HepG2 (cell line): ENCODE results near the gene TMEM250. TPM values are rescaled to one million over a fixed set of nuclear protein-coding genes. Genes with fewer than 3 reads are reported as not detected.
A peak's percentile ranks its signal among the peaks of the same experiment; 100 is the strongest.

Experiments used
- ATAC-seq: fragments of 200-7000 bp; cut with Tn5 transposase; 3 replicates; pipeline ENCODE4 v1.9.1; 2020; ENCODE audit warnings: mild to moderate bottlenecking, moderate library complexity
- BruUV-seq: library from RNA; stranded (reverse); fragments of 400-500 nt; replicated peaks from 2 replicates; lab custom pipeline; 2021; lab: Mats Ljungman, UMichigan
- CTCF ChIA-PET: fragments of 300-600 bp; formaldehyde crosslinking; extraction: SDS; loops from one replicate; lab custom pipeline; 2021; ENCODE audit warnings: low total read pairs, inconsistent platforms, low intra/inter-chr PET ratio; lab: Yijun Ruan, JAX
- POLR2A ChIA-PET: fragments of 350-600 bp; sonication (Branson Sonifier 250); formaldehyde crosslinking; loops from one replicate; lab custom pipeline; 2020; ENCODE audit warnings: antibody characterized with exemption, inconsistent platforms; lab: Yijun Ruan, JAX
- DNase-seq: peaks from one replicate; pipeline ENCODE4 v3.0.0-alpha.2; 2015; ENCODE audit warnings: low spot score
- FAIRE-seq: peaks from 3 replicates; lab custom pipeline; 2011; peaks lifted over from hg19 to GRCh38; lab: Jason Lieb, UNC
- H2AFZ ChIP-seq: one replicate; pipeline ENCODE4 v1.6.1; 2011; ENCODE audit warnings: low read length, inconsistent platforms
- H3K27ac ChIP-seq: fragments of 300-600 bp; 3 replicates; pipeline ENCODE4 v1.8.0; 2011; ENCODE audit warnings: mixed run types, mild to moderate bottlenecking, mixed read lengths, low read length, inconsistent platforms; ENCODE audit not compliant: insufficient read depth; ENCODE audit errors: extremely low read length
- H3K27me3 ChIP-seq, 2 experiments: fragments of 200-600 bp in 1 of 2; 2 replicates in 1 of 2; 3 replicates in 1 of 2; pipeline versions ENCODE4 v1.6.0 to v1.8.0; 2011; ENCODE audit warnings: low read length in 2 of 2, mild to moderate bottlenecking in 2 of 2, moderate library complexity in 2 of 2, inconsistent platforms in 1 of 2; ENCODE audit not compliant: insufficient read depth in 2 of 2, control insufficient read depth in 1 of 2
- H3K36me3 ChIP-seq, 2 experiments: fragments of 200-600 bp in 1 of 2; replicated peaks in 1 of 2; 2 replicates in 1 of 2; 3 replicates in 1 of 2; pipeline versions ENCODE4 v1.5.1 to v1.8.0; 2011; ENCODE audit warnings: low read length in 2 of 2, inconsistent platforms in 1 of 2; ENCODE audit not compliant: insufficient read depth in 2 of 2, control insufficient read depth in 1 of 2
- H3K4me1 ChIP-seq: 2 replicates; pipeline ENCODE4 v1.5.1; 2012; ENCODE audit warnings: low read length, inconsistent platforms; ENCODE audit not compliant: insufficient read depth
- H3K4me2 ChIP-seq: 2 replicates; pipeline ENCODE4 v1.6.0; 2011; ENCODE audit warnings: low read depth, low read length, inconsistent platforms
- H3K4me3 ChIP-seq, 3 experiments: fragments of 200-600 bp in 1 of 3; sonication (generic), shearing (Covaris generic) in 1 of 3; replicated peaks in 1 of 3; 2 replicates each; pipeline ENCODE4 v1.5.1; 2011 to 2016; ENCODE audit warnings: low read length in 3 of 3, inconsistent platforms in 2 of 3, low read depth in 2 of 3, mild to moderate bottlenecking in 2 of 3, control low read depth in 1 of 3, mixed read lengths in 1 of 3; ENCODE audit not compliant: insufficient read depth in 1 of 3
- H3K79me2 ChIP-seq: one replicate; pipeline ENCODE4 v1.6.1; 2011; ENCODE audit warnings: low read length, inconsistent platforms; ENCODE audit not compliant: insufficient read depth
- H3K9ac ChIP-seq: 2 replicates; pipeline ENCODE4 v1.6.0; 2011; ENCODE audit warnings: mild to moderate bottlenecking, low read depth, low read length, inconsistent platforms; ENCODE audit not compliant: insufficient read depth
- H3K9me3 ChIP-seq: 2 replicates; pipeline ENCODE4 v1.5.1; 2012; ENCODE audit warnings: mild to moderate bottlenecking, low read length
- H4K20me1 ChIP-seq: 2 replicates; pipeline ENCODE4 v1.6.0; 2011; ENCODE audit warnings: inconsistent platforms, mild to moderate bottlenecking, low read length, moderate library complexity; ENCODE audit not compliant: insufficient read depth
- CBFB ChIP-seq: sonication (generic); formaldehyde crosslinking; IDR thresholded peaks from 2 replicates; pipeline ENCODE4 v1.4.0; 2020; ENCODE audit warnings: missing genetic modification reagents
- CBX2 ChIP-seq, 2 experiments: fragments of 200-600 bp in 1 of 2; sonication (generic); formaldehyde crosslinking in 1 of 2; IDR thresholded peaks; 2 replicates each; pipeline versions ENCODE4 v1.7.0 to v1.8.1; 2018 to 2022; ENCODE audit warnings: low read depth in 2 of 2, low read length in 1 of 2, mild to moderate bottlenecking in 1 of 2, missing genetic modification reagents in 1 of 2
- DPF2 ChIP-seq: sonication (generic); formaldehyde crosslinking; IDR thresholded peaks from 2 replicates; pipeline ENCODE4 v1.4.0; 2020; ENCODE audit warnings: mild to moderate bottlenecking, low read depth, missing genetic modification reagents, borderline replicate concordance
- HIVEP1 ChIP-seq: sonication (generic); formaldehyde crosslinking; IDR thresholded peaks from 2 replicates; pipeline ENCODE4 v1.4.0; 2020; ENCODE audit warnings: mild to moderate bottlenecking, missing genetic modification reagents
- RXRB ChIP-seq: IDR thresholded peaks from 2 replicates; pipeline ENCODE4 v1.6.1; 2016; ENCODE audit warnings: borderline replicate concordance, missing genetic modification reagents, missing compliant biosample characterization
- SOX13 ChIP-seq, 3 experiments: fragments of 450-650 bp in 1 of 3; sonication (generic) in 1 of 3; formaldehyde crosslinking in 1 of 3; IDR thresholded peaks in 2 of 3; conservative IDR thresholded peaks in 1 of 3; 2 replicates each; pipeline versions ENCODE4 v1.5.0 to v1.6.1; 2016 to 2020; ENCODE audit warnings: antibody characterized with exemption in 1 of 3, mild to moderate bottlenecking in 1 of 3, missing compliant biosample characterization in 1 of 3, missing genetic modification reagents in 1 of 3, moderate library complexity in 1 of 3
- SOX6 ChIP-seq, 2 experiments: fragments of 450-650 bp in 1 of 2; sonication (generic) in 1 of 2; formaldehyde crosslinking in 1 of 2; IDR thresholded peaks; 2 replicates each; pipeline versions ENCODE4 v1.4.0 to v1.6.1; 2017 to 2020; ENCODE audit warnings: antibody characterized with exemption in 1 of 2, mild to moderate bottlenecking in 1 of 2, missing genetic modification reagents in 1 of 2
- ZEB1 ChIP-seq: IDR thresholded peaks from 2 replicates; pipeline ENCODE4 v1.6.1; 2012; ENCODE audit warnings: mild to moderate bottlenecking, low read depth, inconsistent platforms; ENCODE audit not compliant: insufficient replicate concordance
- ZIK1 ChIP-seq: sonication (generic); formaldehyde crosslinking; IDR thresholded peaks from 2 replicates; pipeline ENCODE4 v1.5.0; 2020; ENCODE audit warnings: mild to moderate bottlenecking, low read depth, missing genetic modification reagents, borderline replicate concordance
- ZNF180 ChIP-seq: sonication (generic); formaldehyde crosslinking; IDR thresholded peaks from 2 replicates; pipeline ENCODE4 v1.4.0; 2020; ENCODE audit warnings: low read depth, missing genetic modification reagents, borderline replicate concordance
- ZNF562 ChIP-seq: sonication (generic); formaldehyde crosslinking; IDR thresholded peaks from 2 replicates; pipeline ENCODE4 v1.8.0; 2022; ENCODE audit warnings: missing genetic modification reagents, borderline replicate concordance
- ZNF772 ChIP-seq: sonication (generic); formaldehyde crosslinking; IDR thresholded peaks from 2 replicates; pipeline ENCODE4 v1.5.0; 2020; ENCODE audit warnings: mild to moderate bottlenecking, missing genetic modification reagents
- WGBS: methylation state at CpG from one replicate; pipeline ENCODE4 v1.1.6; 2017; ENCODE audit warnings: low lambda C conversion rate; 5-methylcytosine and 5-hydroxymethylcytosine counted together
- in situ Hi-C: cut with HindIII; loops from 2 replicates; pipeline ENCODE4 v1.10.0; 2017; ENCODE audit warnings: low pct_unique_long_range_greater_than_20kb; ENCODE audit not compliant: extremely low pct_ligation_motif_present
- intact Hi-C: fragments of 100-400 bp; cut with micrococcal nuclease; formaldehyde crosslinking; loops from one replicate; pipeline ENCODE4 v1.10.0; 2022; ENCODE audit not compliant: unreplicated experiment
- polyA plus RNA-seq, 8 experiments: library from polyadenylated mRNA; depleted of rRNA in 3 of 8; stranded (reverse) in 7 of 8; unstranded in 1 of 8; fragments of >200 nt; fragmentation: Illumina TruSeq in 4 of 8; extraction: Trizol in 4 of 8; gene quantifications; 2 replicates each; pipeline versions ENCODE4 v1.2.1 to v1.2.3, GENCODE V29; 2011 to 2016; ENCODE audit warnings: low read depth in 4 of 8, missing spikeins in 1 of 8, mixed read lengths in 1 of 8; ENCODE audit not compliant: insufficient read depth in 1 of 8
- total RNA-seq, 5 experiments: library from RNA; depleted of rRNA; stranded (reverse); fragments of >200 nt; fragmentation: Illumina TruSeq; extraction: Trizol; gene quantifications; 2 replicates each; pipeline ENCODE4 v1.2.3, GENCODE V29; 2016; ENCODE audit warnings: low read depth in 1 of 5
- TF ChIP-seq, protein P1 (sequence below): IDR thresholded peaks from 2 replicates; pipeline ENCODE4 v1.6.1; 2016; ENCODE audit warnings: missing compliant biosample characterization, missing genetic modification reagents, borderline replicate concordance
- TF ChIP-seq, protein P2 (sequence below): sonication (generic); formaldehyde crosslinking; IDR thresholded peaks from 2 replicates; pipeline ENCODE4 v1.8.1; 2023; ENCODE audit warnings: missing genetic modification reagents, inconsistent platforms, borderline replicate concordance
- TF ChIP-seq, protein P3 (sequence below): sonication (generic); formaldehyde crosslinking; IDR thresholded peaks from 2 replicates; pipeline ENCODE4 v1.4.0; 2020; ENCODE audit warnings: missing genetic modification reagents

Gene TMEM250
- total and polyA plus RNA-seq, 2 of the 13 experiments (the other 11 are each of a cell fraction or from before 2014, with no cell fraction given), result 5.5 to 13.9 TPM

DNA sequence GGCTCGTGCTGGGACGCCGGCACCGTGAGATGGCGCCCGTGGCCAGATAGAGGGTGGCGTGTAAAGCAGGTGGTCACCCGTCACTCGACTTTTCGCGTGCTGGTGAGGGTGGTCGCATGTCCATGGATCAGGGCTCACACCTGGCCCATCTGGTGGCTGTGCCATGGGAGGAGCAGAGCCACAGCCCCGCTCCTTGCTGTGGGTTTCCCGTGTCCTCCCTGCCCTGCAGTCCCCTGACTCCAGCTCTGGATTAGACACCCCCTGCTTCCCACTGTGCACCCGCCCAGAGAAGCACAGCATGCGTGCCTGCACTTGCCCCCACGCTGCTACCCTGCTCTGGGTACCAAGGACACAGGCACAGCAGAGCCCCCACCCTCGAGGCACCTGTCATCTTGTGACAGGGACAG is 1.8 kb upstream of the TMEM250 start (continued):
- TF ChIP-seq, protein P1, sequence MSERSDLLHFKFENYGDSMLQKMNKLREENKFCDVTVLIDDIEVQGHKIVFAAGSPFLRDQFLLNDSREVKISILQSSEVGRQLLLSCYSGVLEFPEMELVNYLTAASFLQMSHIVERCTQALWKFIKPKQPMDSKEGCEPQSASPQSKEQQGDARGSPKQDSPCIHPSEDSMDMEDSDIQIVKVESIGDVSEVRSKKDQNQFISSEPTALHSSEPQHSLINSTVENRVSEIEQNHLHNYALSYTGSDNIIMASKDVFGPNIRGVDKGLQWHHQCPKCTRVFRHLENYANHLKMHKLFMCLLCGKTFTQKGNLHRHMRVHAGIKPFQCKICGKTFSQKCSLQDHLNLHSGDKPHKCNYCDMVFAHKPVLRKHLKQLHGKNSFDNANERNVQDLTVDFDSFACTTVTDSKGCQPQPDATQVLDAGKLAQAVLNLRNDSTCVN (CRISPR knock-in tag), result no peak

DNA sequence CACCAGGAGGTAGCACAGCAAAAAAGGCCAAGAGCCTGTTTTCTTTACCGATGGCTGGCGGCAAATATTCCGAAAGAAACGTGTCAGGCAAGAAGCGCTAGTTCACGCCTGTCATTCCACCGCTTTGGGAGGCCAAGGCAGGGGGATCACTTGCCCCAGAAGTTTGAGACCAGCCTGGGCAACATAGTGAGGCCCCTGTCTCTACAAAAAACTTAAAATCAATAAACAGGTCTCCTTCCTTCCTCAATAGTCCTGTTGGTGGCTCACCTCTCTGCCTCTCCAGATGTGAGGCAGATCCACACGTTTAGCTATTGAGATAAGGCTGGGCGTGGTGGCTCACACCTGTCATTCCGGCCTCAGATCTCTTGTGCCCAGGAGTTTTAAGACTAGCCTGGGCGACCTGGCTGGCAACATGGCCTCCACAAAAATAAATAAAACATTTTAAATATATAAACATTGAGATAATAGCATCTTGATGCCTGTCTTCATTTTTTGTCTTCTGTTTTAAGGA is 1.3 kb upstream of the TMEM250 start:
- FAIRE-seq (peak; percentile 40), ATAC-seq (no peak), DNase-seq (no peak)
- Histone ChIP-seq H3K9me3 (peaks cover under 1% of the 10 kb centered on the region; the same call in 1 of the 2 replicates), H3K27me3 (0 out of 5 replicates have a peak, but pooled peaks cover 0 to 9% of the 10 kb centered on the region in 2 experiments), H3K4me2 (peak overlapping the region; percentile 96), H3K79me2 (no peaks in the 10 kb centered on the region), H4K20me1 (0 out of 2 replicates have a peak, but pooled peaks cover 2% of the 10 kb centered on the region), H3K4me1 (peaks cover 40% of the 10 kb centered on the region), H3K36me3 (no peaks in the 10 kb centered on the region), H3K27ac (peak overlapping the region; percentile 96), H3K4me3 (peak overlapping the region; percentile 60 to 88 (median 83)), H2AFZ (no peak overlapping the region), H3K9ac (peak overlapping the region; percentile 81)
- WGBS, result 9% methylated on average over 6 of the region's 11 CpGs
- intact Hi-C loops, result loop anchor here (1.0 kb wide), 1 partner anchor 108 kb away; no protein-coding TSS in a partner anchor
- in situ Hi-C loops, result loop anchor here (10.0 kb wide), 1 partner anchor 255 kb away; no protein-coding TSS in a partner anchor
- BruUV-seq, result no TSS peak
- ChIA-PET CTCF (interaction anchor here (1.7 kb wide), 1 partner anchor 255 kb away, joined by 5 read pairs; no protein-coding TSS in a partner anchor), POLR2A (interaction anchor here (0.7 to 3.4 kb wide), 15 partner anchors 14 to 214 kb away, joined by 3 to 41 read pairs (median 5); partner anchors contain the start of genes CAMSAP1 and UBAC1)
- TF ChIP-seq ZNF180 (CRISPR knock-in tag), result 0 out of 2 replicates have a peak, but pooled peaks have one; percentile 7
- 0 out of 2 replicates have a peak, but pooled peaks have one; percentile 6 for TF ChIP-seq CBFB (CRISPR knock-in tag)
- no peak for TF ChIP-seq ZNF562
- TF ChIP-seq HIVEP1 (CRISPR knock-in tag), result peak; percentile 15; the same call in 1 of the 2 replicates
- TF ChIP-seq RXRB (CRISPR knock-in tag), result 0 out of 2 replicates have a peak, but pooled peaks have one; percentile 7
- TF ChIP-seq, protein P2, sequence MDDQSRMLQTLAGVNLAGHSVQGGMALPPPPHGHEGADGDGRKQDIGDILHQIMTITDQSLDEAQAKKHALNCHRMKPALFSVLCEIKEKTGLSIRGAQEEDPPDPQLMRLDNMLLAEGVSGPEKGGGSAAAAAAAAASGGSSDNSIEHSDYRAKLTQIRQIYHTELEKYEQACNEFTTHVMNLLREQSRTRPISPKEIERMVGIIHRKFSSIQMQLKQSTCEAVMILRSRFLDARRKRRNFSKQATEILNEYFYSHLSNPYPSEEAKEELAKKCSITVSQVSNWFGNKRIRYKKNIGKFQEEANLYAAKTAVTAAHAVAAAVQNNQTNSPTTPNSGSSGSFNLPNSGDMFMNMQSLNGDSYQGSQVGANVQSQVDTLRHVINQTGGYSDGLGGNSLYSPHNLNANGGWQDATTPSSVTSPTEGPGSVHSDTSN (CRISPR knock-in tag), result no peak
- peak; percentile 20 for TF ChIP-seq ZEB1
- no peak for TF ChIP-seq SOX6 (IDR thresholded peaks at IDR 0.05)
- TF ChIP-seq SOX6 (CRISPR knock-in tag; IDR thresholded peaks at IDR 0.05), result 0 out of 2 replicates have a peak, but pooled peaks have one; percentile 13
- TF ChIP-seq CBX2 (IDR thresholded peaks at IDR 0.05; ENCODE audit: low read depth, low read length), result no peak
- 0 out of 2 replicates have a peak, but pooled peaks have one; percentile 2 for TF ChIP-seq CBX2 (CRISPR knock-in tag; IDR thresholded peaks at IDR 0.05; ENCODE audit: low read depth)
- 0 out of 2 replicates have a peak, but pooled peaks have one; percentile 8 for TF ChIP-seq ZNF772 (CRISPR knock-in tag)
- no peak for TF ChIP-seq ZIK1 (CRISPR knock-in tag)
- no peak for TF ChIP-seq DPF2 (CRISPR knock-in tag)
- TF ChIP-seq SOX13 (IDR thresholded peaks at IDR 0.05), result peak; percentile 0; the same call in 1 of the 2 replicates
- TF ChIP-seq SOX13 (CRISPR knock-in tag; conservative IDR thresholded peaks at IDR 0.05 in 1 of 2, IDR thresholded peaks at IDR 0.05 in 1 of 2), result no peak
- TF ChIP-seq, protein P3, sequence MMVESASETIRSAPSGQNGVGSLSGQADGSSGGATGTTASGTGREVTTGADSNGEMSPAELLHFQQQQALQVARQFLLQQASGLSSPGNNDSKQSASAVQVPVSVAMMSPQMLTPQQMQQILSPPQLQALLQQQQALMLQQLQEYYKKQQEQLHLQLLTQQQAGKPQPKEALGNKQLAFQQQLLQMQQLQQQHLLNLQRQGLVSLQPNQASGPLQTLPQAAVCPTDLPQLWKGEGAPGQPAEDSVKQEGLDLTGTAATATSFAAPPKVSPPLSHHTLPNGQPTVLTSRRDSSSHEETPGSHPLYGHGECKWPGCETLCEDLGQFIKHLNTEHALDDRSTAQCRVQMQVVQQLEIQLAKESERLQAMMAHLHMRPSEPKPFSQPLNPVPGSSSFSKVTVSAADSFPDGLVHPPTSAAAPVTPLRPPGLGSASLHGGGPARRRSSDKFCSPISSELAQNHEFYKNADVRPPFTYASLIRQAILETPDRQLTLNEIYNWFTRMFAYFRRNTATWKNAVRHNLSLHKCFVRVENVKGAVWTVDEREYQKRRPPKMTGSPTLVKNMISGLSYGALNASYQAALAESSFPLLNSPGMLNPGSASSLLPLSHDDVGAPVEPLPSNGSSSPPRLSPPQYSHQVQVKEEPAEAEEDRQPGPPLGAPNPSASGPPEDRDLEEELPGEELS (CRISPR knock-in tag), result 0 out of 2 replicates have a peak, but pooled peaks have one; percentile 3
